ENCODE measurements around the gene NAV1. TPM values are rescaled to one million over a fixed set of nuclear protein-coding genes. Genes with fewer than 3 reads are reported as not detected.

NAV1 gene
- total and polyA plus RNA-seq, 9 of the 15 experiments (the other 6 are each of a cell fraction or from before 2014, with no cell fraction given): 0.91 to 16.8 (median 3.2) TPM

- no peak for TF ChIP-seq HOMEZ (CRISPR knock-in tag; IDR thresholded peaks at IDR 0.05)
These were observed 18.1 kb downstream of the NAV1 start (continued) for GRCh38 chr1:201556841-201557571.

- POLR2A ChIA-PET: interaction anchor here (0.6 to 1.5 kb wide), 6 partner anchors 9 to 152 kb away, joined by 3 to 6 read pairs (median 3); no protein-coding TSS in a partner anchor
- no peak for ATAC-seq
- Histone ChIP-seq H3K79me2 (ENCODE audit: control insufficient read depth, insufficient read depth, low read length) (no peaks in the 10 kb centered on the region), H3K4me2 (ENCODE audit: insufficient read depth, low read length) (no peak overlapping the region), H3K4me3 (no peak overlapping the region), H3K27ac (ENCODE audit: extremely low read depth, low read depth, low read length) (no peak overlapping the region), H3K36me3 (ENCODE audit: control insufficient read depth, insufficient read depth, low read length) (no peaks in the 10 kb centered on the region), H3K9me3 (replicated peaks; ENCODE audit: control insufficient read depth, insufficient read depth, low read depth, low read length) (no peaks in the 10 kb centered on the region), H4K20me1 (replicated peaks; ENCODE audit: control insufficient read depth, insufficient read depth, low read length) (no peaks in the 10 kb centered on the region), H3K4me1 (replicated peaks in 1 of 2; ENCODE audit: control insufficient read depth in 2 of 2, insufficient read depth in 2 of 2, low read length in 2 of 2) (peaks cover 17 to 38% of the 10 kb centered on the region in 2 experiments), H3K27me3 (ENCODE audit: control insufficient read depth in 2 of 2, insufficient read depth in 2 of 2, low read length in 2 of 2) (no peaks in the 10 kb centered on the region), H2AFZ (ENCODE audit: low read depth, low read length) (no peak overlapping the region), H3K9me1 (ENCODE audit: control insufficient read depth, insufficient read depth, low read length) (no peaks in the 10 kb centered on the region), H3K9ac (ENCODE audit: insufficient read depth in 1 of 2, low read depth in 2 of 2, low read length in 2 of 2) (no peak overlapping the region)
- no TSS peak for BruUV-seq (replicated peaks)
- no peak for DNase-seq (ENCODE audit: extremely low read depth in 1 of 4, low spot score in 3 of 4)
- WGBS (ENCODE audit: insufficient coverage, low coverage, missing lambda C conversion rate): 33% methylated on average over 7 of the region's 7 CpGs
- CTCF ChIA-PET (ENCODE audit: low intra/inter-chr PET ratio): interaction anchor here (0.9 to 6.1 kb wide), 3 partner anchors 148 to 236 kb away, joined by 3 to 138 read pairs (median 33); no protein-coding TSS in a partner anchor
- in situ Hi-C loops (cut with MboI): loop anchor here (5.0 kb wide), 2 partner anchors 225 to 250 kb away; no protein-coding TSS in a partner anchor
- intact Hi-C loops (cut with micrococcal nuclease): no loop called here
- TF ChIP-seq IRF2 (CRISPR knock-in tag; IDR thresholded peaks at IDR 0.05) (no peak), FOXK2 (conservative IDR thresholded peaks at IDR 0.05 in 1 of 2, IDR thresholded peaks at IDR 0.05 in 1 of 2; ENCODE audit: low read depth in 2 of 2) (no peak), NFIC (IDR thresholded peaks at IDR 0.05) (0 out of 2 replicates have a peak, but pooled peaks have one; percentile 25), CC2D1A (IDR thresholded peaks at IDR 0.05) (no peak)
- FAIRE-seq: no peak
These were observed 18.6 kb downstream of the NAV1 start for GRCh38 chr1:201557572-201557958.

Data from K562 (cell line).